Smooth muscle cell (in vitro differentiated cells): ENCODE results near the gene DYNLRB2. TPM values are rescaled to one million over a fixed set of nuclear protein-coding genes. Genes with fewer than 3 reads are reported as not detected.

ENCODE experiments used
- DNase-seq: peaks from one replicate; lab custom pipeline; 2025; ENCODE audit not compliant: unreplicated experiment; lab: John Stamatoyannopoulos, UW
- H2AFZ ChIP-seq: fragments of 200-600 bp; sonication (generic); 2 replicates; pipeline ENCODE4 v1.6.0; 2016; ENCODE audit warnings: antibody characterized with exemption, low read depth, mild to moderate bottlenecking
- H3F3A ChIP-seq: fragments of 200-600 bp; sonication (generic); 2 replicates; pipeline ENCODE4 v1.6.0; 2017; ENCODE audit warnings: antibody characterized with exemption, low read depth
- H3K27ac ChIP-seq: fragments of 200-600 bp; sonication (generic); 2 replicates; pipeline ENCODE4 v1.5.1; 2016; ENCODE audit warnings: low read depth, mild to moderate bottlenecking
- H3K27me3 ChIP-seq: fragments of 200-600 bp; sonication (generic); 2 replicates; pipeline ENCODE4 v1.6.1; 2016; ENCODE audit warnings: low read depth, mild to moderate bottlenecking
- H3K36me3 ChIP-seq: fragments of 200-600 bp; sonication (generic); 2 replicates; pipeline ENCODE4 v1.5.1; 2016; ENCODE audit warnings: low read depth
- H3K4me1 ChIP-seq: fragments of 200-600 bp; sonication (generic); 2 replicates; pipeline ENCODE4 v1.5.1; 2016; ENCODE audit warnings: low read depth
- H3K4me2 ChIP-seq: fragments of 200-600 bp; sonication (generic); 2 replicates; pipeline ENCODE4 v1.6.0; 2016; ENCODE audit warnings: mild to moderate bottlenecking
- H3K4me3 ChIP-seq: fragments of 200-600 bp; sonication (generic); 2 replicates; pipeline ENCODE4 v1.5.1; 2016; ENCODE audit warnings: mild to moderate bottlenecking
- H3K79me2 ChIP-seq: fragments of 200-600 bp; sonication (generic); 2 replicates; pipeline ENCODE4 v1.6.0; 2016; ENCODE audit warnings: low read depth, mild to moderate bottlenecking
- H3K9ac ChIP-seq: fragments of 200-600 bp; sonication (generic); 2 replicates; pipeline ENCODE4 v1.6.0; 2016; ENCODE audit warnings: low read depth
- H3K9me3 ChIP-seq: fragments of 200-600 bp; sonication (generic); replicated peaks from 2 replicates; pipeline ENCODE4 v1.5.1; 2016; ENCODE audit warnings: low read depth
- H4K20me1 ChIP-seq: fragments of 200-600 bp; sonication (generic); 2 replicates; pipeline ENCODE4 v1.6.0; 2016; ENCODE audit warnings: low read depth
- CTCF ChIP-seq: fragments of 200-600 bp; sonication (generic); IDR thresholded peaks from 2 replicates; pipeline ENCODE4 v1.5.1; 2017; ENCODE audit warnings: borderline replicate concordance, mild to moderate bottlenecking, antibody characterized with exemption; ENCODE audit not compliant: insufficient read depth, poor library complexity, severe bottlenecking
- WGBS: methylation state at CpG from one replicate; pipeline ENCODE4 v1.1.7; 2016; ENCODE audit warnings: low lambda C conversion rate; 5-methylcytosine and 5-hydroxymethylcytosine counted together
- polyA plus RNA-seq: library from polyadenylated mRNA; unstranded; fragments of >200 nt; fragmentation: Nextera tagmentation; extraction: Ambion mirVana; gene quantifications from 2 replicates; pipeline ENCODE4 v1.2.1, GENCODE V29; 2016
- total RNA-seq: library from RNA; depleted of rRNA; stranded (reverse); fragments of >200 nt; gene quantifications from 2 replicates; pipeline ENCODE4 v1.2.3, GENCODE V29; 2014

The DYNLRB2 gene
- total and polyA plus RNA-seq, 2 experiments from 2014 or later: 0.58 TPM; not detected in 1

GRCh38 chr16:80592273-80592672, 51.5 kb downstream of the DYNLRB2 start:
- no peak overlapping the region for H3K4me2 ChIP-seq
- H3K4me3 ChIP-seq: no peak overlapping the region
- no peaks in the 10 kb centered on the region for H3K4me1 ChIP-seq
- no peaks in the 10 kb centered on the region for H3K27me3 ChIP-seq
- no peaks in the 10 kb centered on the region for H3K36me3 ChIP-seq
- DNase-seq: no peak
- no peak for TF ChIP-seq CTCF
- H3K79me2 ChIP-seq: no peaks in the 10 kb centered on the region
- no peak overlapping the region for H3K9ac ChIP-seq
- WGBS: 86% methylated on average over 2 of the region's 2 CpGs
- H3K9me3 ChIP-seq: no peaks in the 10 kb centered on the region
- no peaks in the 10 kb centered on the region for H4K20me1 ChIP-seq
- H2AFZ ChIP-seq: no peak overlapping the region
- no peak overlapping the region for H3K27ac ChIP-seq
- no peaks in the 10 kb centered on the region for H3F3A ChIP-seq

- H4K20me1 ChIP-seq: no peaks in the 10 kb centered on the region
- no peak overlapping the region for H3K4me2 ChIP-seq
- no peak for DNase-seq
- no peaks in the 10 kb centered on the region for H3F3A ChIP-seq
- H2AFZ ChIP-seq: no peak overlapping the region
- H3K36me3 ChIP-seq: no peaks in the 10 kb centered on the region
- H3K27ac ChIP-seq: no peak overlapping the region
- no peak overlapping the region for H3K4me3 ChIP-seq
- H3K9me3 ChIP-seq: no peaks in the 10 kb centered on the region
- H3K27me3 ChIP-seq: no peaks in the 10 kb centered on the region
- no peaks in the 10 kb centered on the region for H3K4me1 ChIP-seq
- no peak overlapping the region for H3K9ac ChIP-seq
- H3K79me2 ChIP-seq: no peaks in the 10 kb centered on the region
- TF ChIP-seq CTCF: no peak
Measured at GRCh38 chr16:80594756-80595155, 54.0 kb downstream of the DYNLRB2 start.

GRCh38 chr16:80596507-80597207, 55.9 kb downstream of the DYNLRB2 start:
- H3K27me3 ChIP-seq: no peaks in the 10 kb centered on the region
- H3K79me2 ChIP-seq: no peaks in the 10 kb centered on the region
- no peak overlapping the region for H2AFZ ChIP-seq
- no peak overlapping the region for H3K9ac ChIP-seq
- H3K4me1 ChIP-seq: no peaks in the 10 kb centered on the region
- H3K36me3 ChIP-seq: no peaks in the 10 kb centered on the region
- no peaks in the 10 kb centered on the region for H4K20me1 ChIP-seq
- DNase-seq: no peak
- no peak overlapping the region for H3K27ac ChIP-seq
- WGBS: 88% methylated on average over 7 of the region's 7 CpGs
- no peak overlapping the region for H3K4me2 ChIP-seq
- no peaks in the 10 kb centered on the region for H3K9me3 ChIP-seq
- no peak overlapping the region for H3K4me3 ChIP-seq
- no peak for TF ChIP-seq CTCF
- H3F3A ChIP-seq: no peaks in the 10 kb centered on the region

GRCh38 chr16:80599466-80599865, 58.7 kb downstream of the DYNLRB2 start:
- H3K9ac ChIP-seq: no peak overlapping the region
- TF ChIP-seq CTCF: no peak
- no peaks in the 10 kb centered on the region for H3K36me3 ChIP-seq
- 80% methylated on average over 3 of the region's 3 CpGs for WGBS
- H3K4me3 ChIP-seq: no peak overlapping the region
- no peak overlapping the region for H3K27ac ChIP-seq
- H3K4me1 ChIP-seq: no peaks in the 10 kb centered on the region
- no peaks in the 10 kb centered on the region for H3K79me2 ChIP-seq
- H2AFZ ChIP-seq: no peak overlapping the region
- no peak for DNase-seq
- H3K27me3 ChIP-seq: no peaks in the 10 kb centered on the region
- H3K9me3 ChIP-seq: no peaks in the 10 kb centered on the region
- H3F3A ChIP-seq: no peaks in the 10 kb centered on the region
- no peaks in the 10 kb centered on the region for H4K20me1 ChIP-seq
- no peak overlapping the region for H3K4me2 ChIP-seq
